Transverse colon (tissue), 4 donors: ENCODE data around the gene NSMCE3.

Experiments used
- CTCF ChIP-seq, 5 experiments: fragments of 200-600 bp in 3 of 5; fragments of 450-650 bp in 2 of 5; sonication (generic) in 3 of 5; IDR thresholded peaks; 1 replicate in 2 of 5; 2 replicates in 3 of 5; pipeline ENCODE4 v1.5.1; 2016 to 2017; ENCODE audit warnings: antibody characterized with exemption in 5 of 5, inconsistent platforms in 3 of 5, mild to moderate bottlenecking in 2 of 5, moderate library complexity in 1 of 5
- EP300 ChIP-seq: sonication (generic); formaldehyde crosslinking; IDR thresholded peaks from one replicate; pipeline ENCODE4 v1.6.1; 2017; ENCODE audit warnings: antibody characterized with exemption, low read depth
- POLR2A ChIP-seq: fragments of 450-650 bp; IDR thresholded peaks from one replicate; pipeline ENCODE4 v1.6.1; 2016; ENCODE audit warnings: antibody characterized with exemption, mild to moderate bottlenecking, moderate library complexity
- POLR2AphosphoS5 ChIP-seq, 3 donors: sonication (generic); formaldehyde crosslinking; IDR thresholded peaks; one replicate each; pipeline ENCODE4 v1.6.1; 2016; ENCODE audit warnings: antibody characterized with exemption in 3 of 3

GRCh38 chr15:29294732-29295325, 25.2 kb upstream of the NSMCE3 start:
- TF ChIP-seq CTCF (IDR thresholded peaks at IDR 0.05) (no peak), POLR2AphosphoS5 (IDR thresholded peaks at IDR 0.05) (no peak), POLR2A (no peak), EP300 (no peak)
